ENCODE data around the gene ETFB. TPM values are rescaled to one million over a fixed set of nuclear protein-coding genes. Genes with fewer than 3 reads are reported as not detected.
"Not testable (repeated sequence)": the region's sequence is repeated elsewhere in the genome, so short reads cannot be mapped to it uniquely, and the experiment has no call there.

Gene ETFB
- total RNA-seq, 1 experiment from 2014 or later: 203 TPM

DNA sequence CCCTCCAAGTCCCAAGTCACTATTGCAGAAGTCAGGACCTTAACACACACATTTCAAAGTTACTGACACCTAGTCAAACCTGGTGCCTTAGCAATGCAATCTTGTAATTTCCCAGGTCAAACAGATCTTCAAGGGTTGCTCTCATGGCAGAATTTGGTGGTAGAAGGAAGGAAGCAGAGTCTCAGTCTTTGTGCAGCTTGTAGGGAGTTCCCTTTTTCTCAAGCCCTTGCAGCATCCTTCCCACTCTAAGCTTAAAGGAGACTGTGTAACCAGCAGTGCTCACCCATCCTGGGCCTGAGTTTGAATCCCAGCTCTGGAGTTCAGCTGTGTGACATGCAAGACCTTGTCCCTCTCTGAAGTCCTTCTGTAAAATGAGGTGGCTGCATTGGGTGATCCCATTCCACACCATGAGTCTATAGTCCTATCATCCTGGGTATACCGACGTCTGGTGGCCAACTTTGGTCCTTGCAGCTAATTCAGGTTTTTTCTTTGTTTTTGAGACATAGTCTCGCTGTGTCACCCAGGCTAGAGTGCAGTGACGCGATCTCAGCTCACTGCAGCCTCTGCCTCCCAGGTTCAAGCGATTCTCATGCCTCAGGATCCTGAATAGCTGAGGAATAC is 41.4 kb upstream of the ETFB start:
- intact Hi-C loops (cut with micrococcal nuclease; ENCODE audit: unreplicated experiment): loop anchor here (1.0 kb wide), 1 partner anchor 68 kb away; no protein-coding TSS in a partner anchor
- no peak overlapping the region for H3K27ac Mint-ChIP-seq (ENCODE audit: unreplicated experiment)
- no TSS peak for BruUV-seq (replicated peaks)
- H3K4me1 Mint-ChIP-seq (ENCODE audit: low read depth, unreplicated experiment): no peaks in the 10 kb centered on the region
- CTCF ChIA-PET: interaction anchor here (1.0 to 1.8 kb wide), 5 partner anchors 9 to 68 kb away, joined by 3 to 13 read pairs (median 8); partner anchors contain the start of gene VSIG10L
- H3K9me3 Mint-ChIP-seq (ENCODE audit: low read depth, unreplicated experiment): peaks cover 12% of the 10 kb centered on the region
- TF ChIP-seq, protein P1, sequence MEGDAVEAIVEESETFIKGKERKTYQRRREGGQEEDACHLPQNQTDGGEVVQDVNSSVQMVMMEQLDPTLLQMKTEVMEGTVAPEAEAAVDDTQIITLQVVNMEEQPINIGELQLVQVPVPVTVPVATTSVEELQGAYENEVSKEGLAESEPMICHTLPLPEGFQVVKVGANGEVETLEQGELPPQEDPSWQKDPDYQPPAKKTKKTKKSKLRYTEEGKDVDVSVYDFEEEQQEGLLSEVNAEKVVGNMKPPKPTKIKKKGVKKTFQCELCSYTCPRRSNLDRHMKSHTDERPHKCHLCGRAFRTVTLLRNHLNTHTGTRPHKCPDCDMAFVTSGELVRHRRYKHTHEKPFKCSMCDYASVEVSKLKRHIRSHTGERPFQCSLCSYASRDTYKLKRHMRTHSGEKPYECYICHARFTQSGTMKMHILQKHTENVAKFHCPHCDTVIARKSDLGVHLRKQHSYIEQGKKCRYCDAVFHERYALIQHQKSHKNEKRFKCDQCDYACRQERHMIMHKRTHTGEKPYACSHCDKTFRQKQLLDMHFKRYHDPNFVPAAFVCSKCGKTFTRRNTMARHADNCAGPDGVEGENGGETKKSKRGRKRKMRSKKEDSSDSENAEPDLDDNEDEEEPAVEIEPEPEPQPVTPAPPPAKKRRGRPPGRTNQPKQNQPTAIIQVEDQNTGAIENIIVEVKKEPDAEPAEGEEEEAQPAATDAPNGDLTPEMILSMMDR (IDR thresholded peaks at IDR 0.05; ENCODE audit: unreplicated experiment): peak; percentile 51
- H3K36me3 Mint-ChIP-seq (ENCODE audit: insufficient read depth, unreplicated experiment): no peaks in the 10 kb centered on the region
- H3K4me3 Mint-ChIP-seq (ENCODE audit: low read depth, unreplicated experiment): no peak overlapping the region
- peak; percentile 57 for DNase-seq
- peaks cover 33% of the 10 kb centered on the region for H3K27me3 Mint-ChIP-seq (ENCODE audit: unreplicated experiment)

DNA sequence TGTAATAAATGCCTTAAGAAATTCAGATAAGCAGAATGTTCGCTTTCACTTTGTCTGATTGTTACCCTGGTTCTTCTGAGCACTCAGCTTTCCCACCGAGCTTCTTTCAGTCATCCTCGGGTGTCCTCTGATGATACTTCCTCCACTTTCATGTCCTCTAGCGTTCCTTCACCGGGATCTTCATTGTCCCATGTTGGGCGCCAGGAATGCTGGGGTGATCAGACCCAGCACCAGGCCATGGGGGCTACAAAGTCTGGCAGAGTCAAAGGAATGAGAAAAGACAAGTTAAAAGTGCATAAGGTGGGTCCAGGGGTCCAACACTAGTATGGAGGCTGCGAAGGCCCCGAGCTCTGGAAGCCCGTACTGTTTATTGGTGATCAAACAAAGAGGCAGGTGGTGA is 35.9 kb upstream of the ETFB start:
- no peak for DNase-seq
- no TSS peak for BruUV-seq (replicated peaks)
- Mint-ChIP-seq H3K4me3 (ENCODE audit: low read depth, unreplicated experiment) (no peak overlapping the region), H3K27ac (ENCODE audit: unreplicated experiment) (no peak overlapping the region), H3K27me3 (ENCODE audit: unreplicated experiment) (no peaks in the 10 kb centered on the region), H3K36me3 (ENCODE audit: insufficient read depth, unreplicated experiment) (no peaks in the 10 kb centered on the region), H3K9me3 (ENCODE audit: low read depth, unreplicated experiment) (peaks cover 21% of the 10 kb centered on the region), H3K4me1 (ENCODE audit: low read depth, unreplicated experiment) (no peaks in the 10 kb centered on the region)
- TF ChIP-seq, protein P1 (IDR thresholded peaks at IDR 0.05; ENCODE audit: unreplicated experiment): no peak
- CTCF ChIA-PET: no interaction called here
- intact Hi-C loops (cut with micrococcal nuclease; ENCODE audit: unreplicated experiment): no loop called here

DNA sequence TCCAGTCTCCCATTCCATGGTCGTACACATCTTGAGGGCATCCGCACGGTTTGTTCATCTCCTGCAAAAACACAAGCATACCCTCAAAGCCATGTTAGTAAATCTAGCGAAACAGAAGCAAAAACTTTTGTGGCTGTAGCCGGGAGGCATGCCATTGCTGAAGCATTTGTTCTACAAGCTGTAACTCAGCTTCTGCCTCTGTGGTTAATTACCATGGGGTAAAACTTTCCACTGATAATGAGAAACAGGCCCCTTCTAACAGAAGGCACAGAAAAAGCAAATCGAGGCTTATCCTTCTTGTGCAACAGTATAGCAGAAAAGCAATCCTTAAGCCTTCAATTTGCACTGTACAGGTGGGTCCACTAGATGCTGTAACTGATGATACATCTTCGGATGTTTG is 33.7 kb upstream of the ETFB start:
- H3K27ac Mint-ChIP-seq (ENCODE audit: unreplicated experiment); H3K4me3 Mint-ChIP-seq (ENCODE audit: low read depth, unreplicated experiment); DNase-seq; intact Hi-C loops (cut with micrococcal nuclease; ENCODE audit: unreplicated experiment); H3K27me3 Mint-ChIP-seq (ENCODE audit: unreplicated experiment); H3K36me3 Mint-ChIP-seq (ENCODE audit: insufficient read depth, unreplicated experiment); BruUV-seq (replicated peaks); H3K4me1 Mint-ChIP-seq (ENCODE audit: low read depth, unreplicated experiment): not testable (repeated sequence)
- CTCF ChIA-PET: interaction anchor here (1.8 kb wide), 1 partner anchor 7 kb away, joined by 13 read pairs; no protein-coding TSS in a partner anchor
- peaks cover 19% of the 10 kb centered on the region for H3K9me3 Mint-ChIP-seq (ENCODE audit: low read depth, unreplicated experiment)

DNA sequence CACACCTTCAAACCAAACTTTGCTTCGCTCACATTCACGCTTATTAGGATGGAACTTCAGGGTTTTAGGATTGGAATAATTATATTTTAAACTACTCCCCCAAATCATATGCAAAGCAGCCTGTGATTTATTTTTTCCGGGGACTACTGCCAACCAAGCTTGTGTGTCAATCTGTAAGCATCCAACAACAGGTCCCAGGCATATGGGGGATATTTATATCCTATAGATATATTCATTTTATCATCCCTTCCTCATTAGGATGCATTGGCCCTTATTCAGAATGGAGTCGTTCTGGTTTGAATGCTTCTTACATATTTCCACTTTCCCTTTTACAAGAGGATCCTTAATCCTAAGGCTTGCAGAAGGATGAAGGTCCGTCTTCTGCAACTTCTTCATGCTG is 33.0 kb upstream of the ETFB start:
- DNase-seq: no peak
- TF ChIP-seq, protein P1 (IDR thresholded peaks at IDR 0.05; ENCODE audit: unreplicated experiment): no peak
- H3K4me1 Mint-ChIP-seq (ENCODE audit: low read depth, unreplicated experiment): peaks cover 10% of the 10 kb centered on the region
- peaks cover 19% of the 10 kb centered on the region for H3K9me3 Mint-ChIP-seq (ENCODE audit: low read depth, unreplicated experiment)
- H3K27me3 Mint-ChIP-seq (ENCODE audit: unreplicated experiment): no peaks in the 10 kb centered on the region
- H3K27ac Mint-ChIP-seq (ENCODE audit: unreplicated experiment): no peak overlapping the region
- H3K36me3 Mint-ChIP-seq (ENCODE audit: insufficient read depth, unreplicated experiment): peaks cover 9% of the 10 kb centered on the region
- no peak overlapping the region for H3K4me3 Mint-ChIP-seq (ENCODE audit: low read depth, unreplicated experiment)
- CTCF ChIA-PET: interaction anchor here (1.8 kb wide), 1 partner anchor 8 kb away, joined by 13 read pairs; no protein-coding TSS in a partner anchor
- intact Hi-C loops (cut with micrococcal nuclease; ENCODE audit: unreplicated experiment): no loop called here
- no TSS peak for BruUV-seq (replicated peaks)
